Measurements from ENCODE around the gene LRCH1.

- no peak for TF ChIP-seq MAX (CRISPR knock-in tag; IDR thresholded peaks at IDR 0.05)
- no peak for TF ChIP-seq CTCF (IDR thresholded peaks at IDR 0.05)
- TF ChIP-seq FOXP1 (CRISPR knock-in tag; IDR thresholded peaks at IDR 0.05; ENCODE audit: borderline replicate concordance), result no peak
Observed at GRCh38 chr13:46572752-46573431, 19.9 kb downstream of the LRCH1 start.
